ENCODE results near the gene AMER3.
A peak's percentile ranks its signal among the peaks of the same experiment; 100 is the strongest.

Gene AMER3

GRCh38 chr2:130724455-130724854 lies 30.9 kb upstream of the AMER3 start:
- H3K36me3 ChIP-seq (ENCODE audit: insufficient read depth): no peaks in the 10 kb centered on the region
- H3K4me2 ChIP-seq: no peak overlapping the region
- no peak for TF ChIP-seq CTCF (conservative IDR thresholded peaks at IDR 0.05; ENCODE audit: low read depth, low read length)
- H3K4me1 ChIP-seq (ENCODE audit: low read depth, poor library complexity, severe bottlenecking): peaks cover 6% of the 10 kb centered on the region
- H2AFZ ChIP-seq (ENCODE audit: low read depth): no peak overlapping the region
- H3K27me3 ChIP-seq (ENCODE audit: insufficient read depth, low read depth): no peaks in the 10 kb centered on the region
- H3K79me2 ChIP-seq (ENCODE audit: insufficient read depth, low read depth): no peaks in the 10 kb centered on the region
- H3K4me3 ChIP-seq (IDR thresholded peaks at IDR 0.05; ENCODE audit: insufficient read depth, low read depth, low read length): no peak overlapping the region
- no peak overlapping the region for H3K9ac ChIP-seq
- H3K27ac ChIP-seq: no peak overlapping the region
- no peaks in the 10 kb centered on the region for H4K20me1 ChIP-seq (ENCODE audit: insufficient read depth)

- peak overlapping the region; percentile 47 for H3K4me3 ChIP-seq (IDR thresholded peaks at IDR 0.05; ENCODE audit: insufficient read depth, low read depth, low read length)
- H3K27me3 ChIP-seq (ENCODE audit: insufficient read depth, low read depth): no peaks in the 10 kb centered on the region
- peak overlapping the region; percentile 57; the same call in 1 of the 2 replicates for H3K9ac ChIP-seq
- H3K4me1 ChIP-seq (ENCODE audit: low read depth, poor library complexity, severe bottlenecking): peaks cover 6% of the 10 kb centered on the region
- H2AFZ ChIP-seq (ENCODE audit: low read depth): peak overlapping the region; percentile 93
- H3K4me2 ChIP-seq: peak overlapping the region; percentile 58
- no peaks in the 10 kb centered on the region for H3K79me2 ChIP-seq (ENCODE audit: insufficient read depth, low read depth)
- H3K27ac ChIP-seq: no peak overlapping the region
- TF ChIP-seq CTCF (conservative IDR thresholded peaks at IDR 0.05; ENCODE audit: low read depth, low read length): no peak
- H3K36me3 ChIP-seq (ENCODE audit: insufficient read depth): no peaks in the 10 kb centered on the region
- H4K20me1 ChIP-seq (ENCODE audit: insufficient read depth): no peaks in the 10 kb centered on the region
These were observed 28.6 kb upstream of the AMER3 start for GRCh38 chr2:130726614-130727180.

GRCh38 chr2:130727286-130727924 lies 27.9 kb upstream of the AMER3 start:
- Histone ChIP-seq H3K4me2 (peak overlapping the region; percentile 58), H3K27ac (peak overlapping the region; percentile 32; the same call in 1 of the 2 replicates), H3K27me3 (ENCODE audit: insufficient read depth, low read depth) (no peaks in the 10 kb centered on the region), H3K36me3 (ENCODE audit: insufficient read depth) (no peaks in the 10 kb centered on the region), H3K4me3 (IDR thresholded peaks at IDR 0.05; ENCODE audit: insufficient read depth, low read depth, low read length) (peak overlapping the region; percentile 47), H3K4me1 (ENCODE audit: low read depth, poor library complexity, severe bottlenecking) (peaks cover 6% of the 10 kb centered on the region), H3K9ac (peak overlapping the region; percentile 57; the same call in 1 of the 2 replicates), H3K79me2 (ENCODE audit: insufficient read depth, low read depth) (no peaks in the 10 kb centered on the region), H2AFZ (ENCODE audit: low read depth) (peak overlapping the region; percentile 93), H4K20me1 (ENCODE audit: insufficient read depth) (no peaks in the 10 kb centered on the region)
- no peak for TF ChIP-seq CTCF (conservative IDR thresholded peaks at IDR 0.05; ENCODE audit: low read depth, low read length)

GRCh38 chr2:130728007-130728454 lies 27.3 kb upstream of the AMER3 start:
- Histone ChIP-seq H3K36me3 (ENCODE audit: insufficient read depth) (no peaks in the 10 kb centered on the region), H3K79me2 (ENCODE audit: insufficient read depth, low read depth) (no peaks in the 10 kb centered on the region), H4K20me1 (ENCODE audit: insufficient read depth) (no peaks in the 10 kb centered on the region), H3K9ac (peak overlapping the region; percentile 37; the same call in 1 of the 2 replicates), H3K4me1 (ENCODE audit: low read depth, poor library complexity, severe bottlenecking) (peaks cover 6% of the 10 kb centered on the region), H3K27ac (peak overlapping the region; percentile 32; the same call in 1 of the 2 replicates), H2AFZ (ENCODE audit: low read depth) (peak overlapping the region; percentile 93; the same call in 1 of the 2 replicates), H3K4me2 (peak overlapping the region; percentile 45; the same call in 1 of the 2 replicates), H3K27me3 (ENCODE audit: insufficient read depth, low read depth) (no peaks in the 10 kb centered on the region), H3K4me3 (IDR thresholded peaks at IDR 0.05; ENCODE audit: insufficient read depth, low read depth, low read length) (no peak overlapping the region)
- no peak for TF ChIP-seq CTCF (conservative IDR thresholded peaks at IDR 0.05; ENCODE audit: low read depth, low read length)

Data from KMS-11 (cell line).